ENCODE measurements around the gene NINJ1.

- TF ChIP-seq CTCF (IDR thresholded peaks at IDR 0.05; ENCODE audit: extremely low read depth in 1 of 2, insufficient read depth in 1 of 2, low read depth in 1 of 2, low read length in 2 of 2): no peak
- no peak for TF ChIP-seq MAX (IDR thresholded peaks at IDR 0.05; ENCODE audit: insufficient read depth, insufficient read length)
- TF ChIP-seq POLR2AphosphoS5 (IDR thresholded peaks at IDR 0.05; ENCODE audit: insufficient read depth, low read depth, low read length): no peak
- TF ChIP-seq POLR2A (IDR thresholded peaks at IDR 0.05; ENCODE audit: low read depth, low read length): no peak
These were observed 15.0 kb downstream of the NINJ1 start for GRCh38 chr9:93118863-93119702.
